Stimulated activated CD4-positive, alpha-beta T cell treated with anti-CD3 and anti-CD28 coated beads, Interleukin-2, amount 100 ng/mL, for 48 hours (primary cell): ENCODE data around the gene DRC7.

Experiments used
- DNase-seq, 2 donors: peaks; one replicate each; pipeline ENCODE4 v3.0.0-alpha.2; 2020

Gene DRC7

GRCh38 chr16:57754354-57755060 lies 59.9 kb downstream of the DRC7 start:
- DNase-seq = no peak

- no peak for DNase-seq
Observed at GRCh38 chr16:57755061-57755684, 60.6 kb downstream of the DRC7 start.

GRCh38 chr16:57755726-57756423 lies 61.3 kb downstream of the DRC7 start:
- DNase-seq = no peak

- no peak for DNase-seq
Observed at GRCh38 chr16:57756424-57757325, 62.1 kb downstream of the DRC7 start.

- peak; percentile 92 to 95 for DNase-seq
Observed at GRCh38 chr16:57757326-57757786, 62.8 kb downstream of the DRC7 start.

- DNase-seq = no peak
Observed at GRCh38 chr16:57757883-57758282, 63.3 kb downstream of the DRC7 start.

- no peak for DNase-seq
Observed at GRCh38 chr16:57758331-57759117, 63.9 kb downstream of the DRC7 start.

GRCh38 chr16:57759131-57759530 lies 64.5 kb downstream of the DRC7 start:
- no peak for DNase-seq

- DNase-seq = no peak
Observed at GRCh38 chr16:57759541-57760356, 65.1 kb downstream of the DRC7 start.

- DNase-seq = no peak
Observed at GRCh38 chr16:57760357-57761160, 66.0 kb downstream of the DRC7 start.

- no peak for DNase-seq
Observed at GRCh38 chr16:57761301-57761700, 66.7 kb downstream of the DRC7 start.

GRCh38 chr16:57761957-57762356 lies 67.4 kb downstream of the DRC7 start:
- DNase-seq = no peak

GRCh38 chr16:57762365-57763040 lies 67.9 kb downstream of the DRC7 start:
- no peak for DNase-seq

- DNase-seq = no peak
Observed at GRCh38 chr16:57763285-57764005, 68.8 kb downstream of the DRC7 start.

- DNase-seq = no peak
Observed at GRCh38 chr16:57764006-57764340, 69.4 kb downstream of the DRC7 start.

GRCh38 chr16:57764341-57765159 lies 69.9 kb downstream of the DRC7 start:
- peak; percentile 14 to 24 for DNase-seq

- no peak for DNase-seq
Observed at GRCh38 chr16:57765160-57765728, 70.6 kb downstream of the DRC7 start.
